Activated CD8-positive, alpha-beta memory T cell treated with anti-CD3 and anti-CD28 coated beads, Interleukin-2, amount 10 ng/mL, durations not matched to agents 7 days and 5 days (primary cell): ENCODE data around the gene KMT5B. TPM values are rescaled to one million over a fixed set of nuclear protein-coding genes. Genes with fewer than 3 reads are reported as not detected.

Source experiments
- ATAC-seq: fragments of 150-1000 bp; cut with Tn5 transposase; one replicate; pipeline ENCODE4 v1.10.0; 2021; ENCODE audit warnings: moderate library complexity
- CTCF ChIA-PET: fragments of 350-600 bp; sonication (Branson Sonifier 250); formaldehyde crosslinking; loops from one replicate; lab custom pipeline; 2021; ENCODE audit warnings: antibody characterized with exemption; lab: Charles Lee
- DNase-seq: peaks from one replicate; pipeline ENCODE4 v3.0.0-alpha.2; 2020
- H3K27ac Mint-ChIP-seq: one replicate; pipeline ENCODE4 v1.8.0; 2021; ENCODE audit warnings: mild to moderate bottlenecking, mixed read lengths
- H3K27me3 Mint-ChIP-seq: one replicate; pipeline ENCODE4 v1.8.0; 2021; ENCODE audit warnings: mixed read lengths
- H3K36me3 Mint-ChIP-seq: one replicate; pipeline ENCODE4 v1.8.0; 2021; ENCODE audit warnings: mild to moderate bottlenecking, mixed read lengths
- H3K4me1 Mint-ChIP-seq: one replicate; pipeline ENCODE4 v1.8.0; 2021; ENCODE audit warnings: mixed read lengths
- H3K4me3 Mint-ChIP-seq: one replicate; pipeline ENCODE4 v1.8.0; 2021; ENCODE audit warnings: mild to moderate bottlenecking, moderate library complexity, mixed read lengths
- H3K9me3 Mint-ChIP-seq: one replicate; pipeline ENCODE4 v1.8.0; 2022; ENCODE audit warnings: low read depth, mixed read lengths
- total RNA-seq, 2 experiments: library from RNA; stranded (reverse); gene quantifications; one replicate each; pipeline ENCODE4 v1.2.3, GENCODE V29; 2021

Gene KMT5B
- total RNA-seq, 2 experiments from 2014 or later, result 15.1 to 20.3 TPM

- H3K9me3 Mint-ChIP-seq, result no peaks in the 10 kb centered on the region
- CTCF ChIA-PET, result no interaction called here
Measured at GRCh38 chr11:68191661-68192579, 21.2 kb downstream of the KMT5B start.

GRCh38 chr11:68189888-68190287 is 23.2 kb downstream of the KMT5B start:
- CTCF ChIA-PET, result no interaction called here
- no peaks in the 10 kb centered on the region for H3K9me3 Mint-ChIP-seq
- H3K4me3 Mint-ChIP-seq, result no peak overlapping the region
- peaks cover 6% of the 10 kb centered on the region for H3K4me1 Mint-ChIP-seq
- H3K27ac Mint-ChIP-seq, result no peak overlapping the region
- no peaks in the 10 kb centered on the region for H3K36me3 Mint-ChIP-seq
- no peaks in the 10 kb centered on the region for H3K27me3 Mint-ChIP-seq
- ATAC-seq (no peak), DNase-seq (no peak)

More at GRCh38 chr11:68191661-68192579, 21.2 kb downstream of the KMT5B start:
- Mint-ChIP-seq H3K27ac (no peak overlapping the region), H3K36me3 (no peaks in the 10 kb centered on the region), H3K4me1 (peaks cover 8% of the 10 kb centered on the region), H3K27me3 (no peaks in the 10 kb centered on the region), H3K4me3 (no peak overlapping the region)
- DNase-seq, result no peak
- no peak for ATAC-seq

- CTCF ChIA-PET, result no interaction called here
- ATAC-seq (no peak), DNase-seq (no peak)
- Mint-ChIP-seq H3K27me3 (no peaks in the 10 kb centered on the region), H3K9me3 (no peaks in the 10 kb centered on the region), H3K27ac (no peak overlapping the region), H3K4me3 (no peak overlapping the region), H3K4me1 (peaks cover 6% of the 10 kb centered on the region), H3K36me3 (no peaks in the 10 kb centered on the region)
Measured at GRCh38 chr11:68189082-68189481, 24.0 kb downstream of the KMT5B start.

- CTCF ChIA-PET, result interaction anchor here (0.6 kb wide), 1 partner anchor 42 kb away, joined by 5 read pairs; no protein-coding TSS in a partner anchor
- DNase-seq (no peak), ATAC-seq (no peak)
- no peaks in the 10 kb centered on the region for H3K4me1 Mint-ChIP-seq
- H3K4me3 Mint-ChIP-seq, result no peak overlapping the region
- H3K9me3 Mint-ChIP-seq, result no peaks in the 10 kb centered on the region
- H3K27ac Mint-ChIP-seq, result no peak overlapping the region
- H3K36me3 Mint-ChIP-seq, result no peaks in the 10 kb centered on the region
- no peaks in the 10 kb centered on the region for H3K27me3 Mint-ChIP-seq
Measured at GRCh38 chr11:68186061-68186460, 27.0 kb downstream of the KMT5B start.

- Mint-ChIP-seq H3K4me1 (no peaks in the 10 kb centered on the region), H3K9me3 (no peaks in the 10 kb centered on the region), H3K36me3 (no peaks in the 10 kb centered on the region), H3K4me3 (no peak overlapping the region), H3K27me3 (no peaks in the 10 kb centered on the region), H3K27ac (no peak overlapping the region)
- CTCF ChIA-PET, result no interaction called here
- DNase-seq (no peak), ATAC-seq (no peak)
Measured at GRCh38 chr11:68181719-68182451, 31.2 kb downstream of the KMT5B start.

GRCh38 chr11:68179847-68180246 is 33.2 kb downstream of the KMT5B start:
- CTCF ChIA-PET, result interaction anchor here (0.6 kb wide), 1 partner anchor 1749 kb away, joined by 3 read pairs; no protein-coding TSS in a partner anchor
- DNase-seq (no peak), ATAC-seq (no peak)
- Mint-ChIP-seq H3K27me3 (no peaks in the 10 kb centered on the region), H3K4me3 (no peak overlapping the region), H3K36me3 (peaks cover 3% of the 10 kb centered on the region), H3K4me1 (no peaks in the 10 kb centered on the region), H3K9me3 (no peaks in the 10 kb centered on the region), H3K27ac (no peak overlapping the region)

GRCh38 chr11:68177877-68178276 is 35.2 kb downstream of the KMT5B start:
- no peaks in the 10 kb centered on the region for H3K9me3 Mint-ChIP-seq

GRCh38 chr11:68173926-68174325 is 39.2 kb downstream of the KMT5B start:
- Mint-ChIP-seq H3K27ac (no peak overlapping the region), H3K9me3 (no peaks in the 10 kb centered on the region), H3K27me3 (no peaks in the 10 kb centered on the region), H3K4me1 (no peaks in the 10 kb centered on the region), H3K4me3 (no peak overlapping the region), H3K36me3 (peaks cover 8% of the 10 kb centered on the region)
- ATAC-seq (no peak), DNase-seq (no peak)
- CTCF ChIA-PET, result no interaction called here

More at GRCh38 chr11:68177877-68178276, 35.2 kb downstream of the KMT5B start:
- Mint-ChIP-seq H3K27ac (no peak overlapping the region), H3K27me3 (no peaks in the 10 kb centered on the region), H3K4me1 (no peaks in the 10 kb centered on the region), H3K4me3 (no peak overlapping the region), H3K36me3 (peaks cover 4% of the 10 kb centered on the region)
- CTCF ChIA-PET, result interaction anchor here (0.5 kb wide), 1 partner anchor 220 kb away, joined by 3 read pairs; no protein-coding TSS in a partner anchor
- DNase-seq, result no peak
- no peak for ATAC-seq

GRCh38 chr11:68169442-68169841 is 43.7 kb downstream of the KMT5B start:
- CTCF ChIA-PET, result interaction anchor here (1.1 kb wide), 1 partner anchor 91 kb away, joined by 3 read pairs; no protein-coding TSS in a partner anchor
- H3K4me3 Mint-ChIP-seq, result no peak overlapping the region
- no peaks in the 10 kb centered on the region for H3K27me3 Mint-ChIP-seq
- H3K4me1 Mint-ChIP-seq, result no peaks in the 10 kb centered on the region
- H3K9me3 Mint-ChIP-seq, result no peaks in the 10 kb centered on the region
- ATAC-seq (no peak), DNase-seq (no peak)
- H3K36me3 Mint-ChIP-seq, result peaks cover 12% of the 10 kb centered on the region
- H3K27ac Mint-ChIP-seq, result no peak overlapping the region

- peaks cover 10% of the 10 kb centered on the region for H3K36me3 Mint-ChIP-seq
- no peak for DNase-seq
- no peak for ATAC-seq
- CTCF ChIA-PET, result interaction anchor here (1.1 kb wide), 1 partner anchor 92 kb away, joined by 3 read pairs; no protein-coding TSS in a partner anchor
- no peaks in the 10 kb centered on the region for H3K27me3 Mint-ChIP-seq
- H3K4me1 Mint-ChIP-seq, result no peaks in the 10 kb centered on the region
- H3K27ac Mint-ChIP-seq, result no peak overlapping the region
- H3K9me3 Mint-ChIP-seq, result no peaks in the 10 kb centered on the region
- H3K4me3 Mint-ChIP-seq, result no peak overlapping the region
Measured at GRCh38 chr11:68168694-68169093, 44.4 kb downstream of the KMT5B start.

- ATAC-seq, result no peak
- DNase-seq, result no peak
- no peak overlapping the region for H3K4me3 Mint-ChIP-seq
- no peaks in the 10 kb centered on the region for H3K9me3 Mint-ChIP-seq
- H3K27ac Mint-ChIP-seq, result no peak overlapping the region
- no peaks in the 10 kb centered on the region for H3K4me1 Mint-ChIP-seq
- CTCF ChIA-PET, result no interaction called here
- H3K36me3 Mint-ChIP-seq, result peaks cover 10% of the 10 kb centered on the region
- no peaks in the 10 kb centered on the region for H3K27me3 Mint-ChIP-seq
Measured at GRCh38 chr11:68167474-68167873, 45.6 kb downstream of the KMT5B start.

- Mint-ChIP-seq H3K36me3 (peaks cover 10% of the 10 kb centered on the region), H3K27me3 (no peaks in the 10 kb centered on the region), H3K4me3 (no peak overlapping the region), H3K4me1 (no peaks in the 10 kb centered on the region), H3K9me3 (no peaks in the 10 kb centered on the region), H3K27ac (no peak overlapping the region)
- no peak for DNase-seq
- CTCF ChIA-PET, result no interaction called here
- ATAC-seq, result no peak
Measured at GRCh38 chr11:68166969-68167368, 46.1 kb downstream of the KMT5B start.

- no peaks in the 10 kb centered on the region for H3K27me3 Mint-ChIP-seq
- H3K36me3 Mint-ChIP-seq, result peaks cover 10% of the 10 kb centered on the region
- no peak overlapping the region for H3K4me3 Mint-ChIP-seq
- no peaks in the 10 kb centered on the region for H3K4me1 Mint-ChIP-seq
- CTCF ChIA-PET, result no interaction called here
- ATAC-seq, result no peak
- no peak for DNase-seq
- H3K27ac Mint-ChIP-seq, result no peak overlapping the region
- H3K9me3 Mint-ChIP-seq, result no peaks in the 10 kb centered on the region
Measured at GRCh38 chr11:68165601-68166000, 47.5 kb downstream of the KMT5B start.
